GM23338 (cell line): Measurements from ENCODE around the gene ZCCHC14. TPM values are rescaled to one million over a fixed set of nuclear protein-coding genes. Genes with fewer than 3 reads are reported as not detected.

Source experiments
- ATAC-seq: fragments of 200-7000 bp; cut with Tn5 transposase; 3 replicates; pipeline ENCODE4 v1.9.1; 2020
- DNase-seq: peaks from one replicate; pipeline ENCODE4 v3.0.0-alpha.2; 2015; ENCODE audit warnings: low spot score
- H2AFZ ChIP-seq: fragments of 200-600 bp; sonication (generic); 2 replicates; pipeline ENCODE4 v1.8.0; 2016; ENCODE audit warnings: antibody characterized with exemption, mild to moderate bottlenecking, moderate library complexity
- H3F3A ChIP-seq: fragments of 200-600 bp; sonication (generic); replicated peaks from 2 replicates; pipeline ENCODE4 v1.8.0; 2017; ENCODE audit warnings: antibody characterized with exemption, mixed run types, low read depth
- H3K27ac ChIP-seq: fragments of 200-600 bp; sonication (generic); 2 replicates; pipeline ENCODE4 v1.6.1; 2016; ENCODE audit warnings: low read depth
- H3K27me3 ChIP-seq: fragments of 200-600 bp; sonication (generic); 2 replicates; pipeline ENCODE4 v1.8.0; 2016; ENCODE audit warnings: mild to moderate bottlenecking, mixed run types, moderate library complexity; ENCODE audit not compliant: insufficient read depth
- H3K36me3 ChIP-seq: fragments of 200-600 bp; sonication (generic); 2 replicates; pipeline ENCODE4 v1.8.0; 2016; ENCODE audit warnings: mild to moderate bottlenecking; ENCODE audit not compliant: insufficient read depth
- H3K4me1 ChIP-seq: fragments of 200-600 bp; sonication (generic); 2 replicates; pipeline ENCODE4 v1.8.0; 2016; ENCODE audit warnings: mild to moderate bottlenecking, moderate library complexity; ENCODE audit not compliant: insufficient read depth
- H3K4me2 ChIP-seq: fragments of 200-600 bp; sonication (generic); 2 replicates; pipeline ENCODE4 v1.7.1; 2017; ENCODE audit warnings: mixed run types
- H3K4me3 ChIP-seq: fragments of 200-600 bp; sonication (generic); 2 replicates; pipeline ENCODE4 v1.6.1; 2016; ENCODE audit warnings: mixed run types
- H3K79me2 ChIP-seq: fragments of 200-600 bp; sonication (generic); replicated peaks from 2 replicates; pipeline ENCODE4 v1.8.0; 2017; ENCODE audit warnings: mild to moderate bottlenecking; ENCODE audit not compliant: insufficient read depth
- H3K9me2 ChIP-seq: fragments of 200-600 bp; sonication (generic); 2 replicates; pipeline ENCODE4 v1.8.0; 2017; ENCODE audit not compliant: insufficient read depth
- H4K20me1 ChIP-seq: fragments of 200-600 bp; sonication (generic); replicated peaks from 2 replicates; pipeline ENCODE4 v1.8.0; 2017; ENCODE audit warnings: mild to moderate bottlenecking; ENCODE audit not compliant: insufficient read depth
- H3K27ac Mint-ChIP-seq: 2 replicates; pipeline ENCODE4 v1.8.0; 2020; ENCODE audit warnings: inconsistent platforms, mild to moderate bottlenecking, moderate library complexity, mixed read lengths
- H3K27me3 Mint-ChIP-seq: 3 replicates; pipeline ENCODE4 v1.8.0; 2022; ENCODE audit warnings: low read depth, mild to moderate bottlenecking, moderate library complexity, mixed read lengths, inconsistent platforms; ENCODE audit not compliant: insufficient read depth, poor library complexity
- H3K36me3 Mint-ChIP-seq: 3 replicates; pipeline ENCODE4 v1.8.0; 2021; ENCODE audit warnings: low read depth, mild to moderate bottlenecking, inconsistent platforms, moderate library complexity, mixed read lengths
- H3K4me1 Mint-ChIP-seq: 3 replicates; pipeline ENCODE4 v1.8.0; 2020; ENCODE audit warnings: mild to moderate bottlenecking, inconsistent platforms, mixed read lengths
- H3K4me3 Mint-ChIP-seq: 3 replicates; pipeline ENCODE4 v1.8.0; 2021; ENCODE audit warnings: moderate library complexity, mild to moderate bottlenecking, inconsistent platforms, mixed read lengths
- H3K9me3 Mint-ChIP-seq: 3 replicates; pipeline ENCODE4 v1.8.0; 2020; ENCODE audit warnings: moderate library complexity, mild to moderate bottlenecking, inconsistent platforms, mixed read lengths
- CREB1 ChIP-seq: fragments of 250-450 bp; sonication (Bioruptor Pico); IDR thresholded peaks from 2 replicates; pipeline ENCODE4 v1.5.0; 2020; ENCODE audit warnings: low read depth, mild to moderate bottlenecking, moderate library complexity
- CTCF ChIP-seq, 2 experiments: fragments of 200-600 bp in 1 of 2; sonication (generic) in 1 of 2; conservative IDR thresholded peaks; 2 replicates each; pipeline versions ENCODE4 v1.5.1 to v1.6.1; 2016 to 2017; ENCODE audit warnings: antibody characterized with exemption in 2 of 2, low read depth in 2 of 2, mild to moderate bottlenecking in 2 of 2, moderate library complexity in 1 of 2
- EZH2 ChIP-seq: fragments of 200-600 bp; sonication (generic); IDR thresholded peaks from one replicate; pipeline ENCODE4 v1.8.0; 2017; ENCODE audit warnings: antibody characterized with exemption, mild to moderate bottlenecking, low read depth; ENCODE audit not compliant: unreplicated experiment
- EZH2phosphoT487 ChIP-seq: fragments of 200-600 bp; sonication (generic); IDR thresholded peaks from one replicate; pipeline ENCODE4 v1.8.1; 2018; ENCODE audit warnings: antibody characterized with exemption; ENCODE audit not compliant: unreplicated experiment
- JUNB ChIP-seq: IDR thresholded peaks from one replicate; pipeline ENCODE4 v1.6.1; 2016; ENCODE audit warnings: antibody characterized with exemption; ENCODE audit not compliant: unreplicated experiment
- NANOG ChIP-seq: IDR thresholded peaks from 2 replicates; pipeline ENCODE4 v1.6.1; 2016; ENCODE audit warnings: antibody characterized with exemption, borderline replicate concordance
- POLR2AphosphoS5 ChIP-seq: IDR thresholded peaks from 2 replicates; pipeline ENCODE4 v1.6.1; 2016; ENCODE audit warnings: antibody characterized with exemption, low read depth
- REST ChIP-seq: IDR thresholded peaks from one replicate; pipeline ENCODE4 v1.6.1; 2018; ENCODE audit warnings: antibody characterized with exemption; ENCODE audit not compliant: unreplicated experiment
- STAT1 ChIP-seq: IDR thresholded peaks from one replicate; pipeline ENCODE4 v1.6.1; 2016; ENCODE audit warnings: antibody characterized with exemption; ENCODE audit not compliant: unreplicated experiment
- ZNF114 ChIP-seq: fragments of 250-450 bp; sonication (Bioruptor Pico); IDR thresholded peaks from 2 replicates; pipeline ENCODE4 v1.5.0; 2020; ENCODE audit warnings: mild to moderate bottlenecking, moderate library complexity
- ZNF331 ChIP-seq: fragments of 250-450 bp; sonication (Bioruptor Pico); IDR thresholded peaks from 2 replicates; pipeline ENCODE4 v1.5.0; 2020; ENCODE audit warnings: low read depth, mild to moderate bottlenecking, moderate library complexity
- polyA plus RNA-seq: library from polyadenylated mRNA; unstranded; fragments of >200 nt; fragmentation: Nextera tagmentation; extraction: Ambion mirVana; gene quantifications from 2 replicates; pipeline ENCODE4 v1.2.1, GENCODE V29; 2016
- total RNA-seq: library from RNA; depleted of rRNA; stranded (reverse); fragments of >200 nt; shearing (Covaris generic); gene quantifications from 2 replicates; pipeline ENCODE4 v1.2.3, GENCODE V29; 2014

Gene ZCCHC14
- total and polyA plus RNA-seq, 2 experiments from 2014 or later, result 6.8 to 22.4 TPM

GRCh38 chr16:87459027-87459426 is 33.8 kb downstream of the ZCCHC14 start:
- no peak overlapping the region for H3K27ac Mint-ChIP-seq

More at GRCh38 chr16:87459027-87459426, 33.8 kb downstream of the ZCCHC14 start:
- Histone ChIP-seq H3K4me1 (no peaks in the 10 kb centered on the region), H4K20me1 (peaks cover 8% of the 10 kb centered on the region), H3F3A (no peaks in the 10 kb centered on the region), H3K4me3 (no peak overlapping the region), H3K36me3 (no peaks in the 10 kb centered on the region), H3K27me3 (no peaks in the 10 kb centered on the region), H3K79me2 (peaks cover 31% of the 10 kb centered on the region), H3K4me2 (no peak overlapping the region), H3K9me2 (no peaks in the 10 kb centered on the region), H3K27ac (no peak overlapping the region), H2AFZ (no peak overlapping the region)
- H3K36me3 Mint-ChIP-seq, result peaks cover 16% of the 10 kb centered on the region
- TF ChIP-seq POLR2AphosphoS5 (no peak), NANOG (no peak), EZH2 (no peak), ZNF331 (CRISPR knock-in tag) (no peak), STAT1 (no peak), CTCF (conservative IDR thresholded peaks at IDR 0.05; ENCODE audit: low read depth in 2 of 2) (no peak), JUNB (no peak), REST (no peak), EZH2phosphoT487 (no peak), CREB1 (CRISPR knock-in tag) (no peak), ZNF114 (CRISPR knock-in tag) (no peak)
- no peak for ATAC-seq
- peaks cover 4% of the 10 kb centered on the region for H3K27me3 Mint-ChIP-seq
- H3K9me3 Mint-ChIP-seq, result no peaks in the 10 kb centered on the region
- peaks cover 11% of the 10 kb centered on the region for H3K4me1 Mint-ChIP-seq
- DNase-seq, result no peak
- H3K4me3 Mint-ChIP-seq, result no peak overlapping the region
